ENCODE measurements around the gene ZCCHC7. TPM values are rescaled to one million over a fixed set of nuclear protein-coding genes. Genes with fewer than 3 reads are reported as not detected.

ZCCHC7 gene
- total RNA-seq, 1 experiment from 2014 or later, result 31.2 TPM

DNA sequence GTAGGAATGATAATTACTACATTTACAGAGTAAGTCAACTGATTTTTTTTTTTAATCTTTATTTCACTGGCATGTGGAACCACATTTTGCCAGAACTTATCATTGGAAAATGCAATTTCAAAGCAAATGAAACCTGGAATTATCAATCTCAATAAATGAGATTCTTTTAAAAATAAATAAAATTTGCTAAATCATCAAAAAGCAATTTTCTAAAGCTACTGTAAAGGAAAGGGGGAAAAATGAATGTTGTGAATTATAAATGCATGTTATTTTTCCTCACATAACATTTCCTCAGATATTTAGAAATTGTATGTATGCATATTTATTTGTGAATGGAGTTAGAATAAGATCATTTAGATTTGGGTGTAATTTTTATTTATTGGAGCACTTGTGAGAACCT is 212.2 kb downstream of the ZCCHC7 start:
- ATAC-seq (no peak), DNase-seq (ENCODE audit: low read depth, low spot score) (no peak)
- H3K9me2 ChIP-seq (ENCODE audit: insufficient read depth), result no peaks in the 10 kb centered on the region
- intact Hi-C loops (cut with micrococcal nuclease), result no loop called here
- no TSS peak for BruUV-seq (replicated peaks)
- ChIA-PET CTCF (no interaction called here), RAD21 (ENCODE audit: low non-redundant PET in 1 of 2, low total read pairs in 2 of 2, uncharacterized antibody in 2 of 2, unreplicated experiment in 2 of 2) (no interaction called here), POLR2A (no interaction called here)
- no peak overlapping the region for H3K27ac ChIP-seq (ENCODE audit: low read depth, low read length)
- H4K20me1 ChIP-seq (ENCODE audit: insufficient read depth), result no peaks in the 10 kb centered on the region; the same call in 1 of the 2 replicates
- no peak overlapping the region for H2AFZ ChIP-seq (ENCODE audit: low read depth, low read length, poor library complexity, severe bottlenecking)
- H3K4me1 ChIP-seq (ENCODE audit: control insufficient read depth in 1 of 2, insufficient read depth in 2 of 2, low read length in 2 of 2), result no peaks in the 10 kb centered on the region
- TF ChIP-seq SRF (IDR thresholded peaks at IDR 0.05; ENCODE audit: low read depth) (no peak), FOSL1 (IDR thresholded peaks at IDR 0.05; ENCODE audit: low read depth) (no peak), RAD21 (IDR thresholded peaks at IDR 0.05; ENCODE audit: low read depth) (no peak), CBX3 (IDR thresholded peaks at IDR 0.05; ENCODE audit: low read depth) (no peak), POLR2A (IDR thresholded peaks at IDR 0.05; ENCODE audit: borderline replicate concordance, extremely low read depth, insufficient read depth, insufficient read length) (no peak), ZFX (IDR thresholded peaks at IDR 0.05) (no peak), SIN3A (IDR thresholded peaks at IDR 0.05; ENCODE audit: low read depth) (no peak), TCF7L2 (IDR thresholded peaks at IDR 0.05; ENCODE audit: borderline replicate concordance, extremely low read depth, insufficient read depth, insufficient read length) (no peak), CEBPB (IDR thresholded peaks at IDR 0.05; ENCODE audit: low read depth) (no peak), POLR2AphosphoS5 (IDR thresholded peaks at IDR 0.05; ENCODE audit: low read depth, low read length) (no peak), ELF1 (IDR thresholded peaks at IDR 0.05; ENCODE audit: borderline replicate concordance, low read depth) (no peak), EGR1 (IDR thresholded peaks at IDR 0.05; ENCODE audit: low read depth) (no peak), YY1 (IDR thresholded peaks at IDR 0.05; ENCODE audit: extremely low read depth, insufficient replicate concordance, low read depth, low read length) (no peak), ZNF274 (IDR thresholded peaks at IDR 0.05; ENCODE audit: low read depth, low read length) (no peak)
- TF ChIP-seq, protein P1, sequence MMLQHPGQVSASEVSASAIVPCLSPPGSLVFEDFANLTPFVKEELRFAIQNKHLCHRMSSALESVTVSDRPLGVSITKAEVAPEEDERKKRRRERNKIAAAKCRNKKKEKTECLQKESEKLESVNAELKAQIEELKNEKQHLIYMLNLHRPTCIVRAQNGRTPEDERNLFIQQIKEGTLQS (IDR thresholded peaks at IDR 0.05), result no peak
- H3K27me3 ChIP-seq (ENCODE audit: insufficient read depth, low read length), result no peaks in the 10 kb centered on the region
- H3K9ac ChIP-seq (ENCODE audit: low read length), result no peak overlapping the region
- no peaks in the 10 kb centered on the region for H3K9me3 ChIP-seq (ENCODE audit: control insufficient read depth in 1 of 2, insufficient read depth in 1 of 2, low read depth in 1 of 2, low read length in 2 of 2)
- H3K79me2 ChIP-seq (ENCODE audit: insufficient read depth, low read length), result no peaks in the 10 kb centered on the region
- H3K4me3 ChIP-seq (replicated peaks in 1 of 2; ENCODE audit: low read depth in 1 of 2, low read length in 2 of 2), result no peak overlapping the region
- H3K36me3 ChIP-seq (ENCODE audit: control insufficient read depth in 1 of 2, insufficient read depth in 2 of 2, low read length in 2 of 2), result no peaks in the 10 kb centered on the region; a peak in 1 of 4 replicates
- H3K4me2 ChIP-seq (ENCODE audit: low read length), result no peak overlapping the region

All from HCT116 (cell line).